Measurements from ENCODE around the gene RPUSD1.

Gene RPUSD1

GRCh38 chr16:766008-766819 is 22.0 kb downstream of the RPUSD1 start:
- no peak overlapping the region for H3K4me3 ChIP-seq (ENCODE audit: low read depth, low read length)
- no peak for TF ChIP-seq CTCF (conservative IDR thresholded peaks at IDR 0.05; ENCODE audit: low read depth, low read length)
- DNase-seq (ENCODE audit: low read depth) = no peak

- DNase-seq (ENCODE audit: low read depth) = no peak
- no peak for TF ChIP-seq CTCF (conservative IDR thresholded peaks at IDR 0.05; ENCODE audit: low read depth, low read length)
- no peak overlapping the region for H3K4me3 ChIP-seq (ENCODE audit: low read depth, low read length)
These were observed 22.7 kb downstream of the RPUSD1 start for GRCh38 chr16:765488-765865.

GRCh38 chr16:764848-765487 is 23.2 kb downstream of the RPUSD1 start:
- DNase-seq (ENCODE audit: low read depth) = no peak
- no peak overlapping the region for H3K4me3 ChIP-seq (ENCODE audit: low read depth, low read length)
- TF ChIP-seq CTCF (conservative IDR thresholded peaks at IDR 0.05; ENCODE audit: low read depth, low read length) = no peak

GRCh38 chr16:764184-764750 is 23.9 kb downstream of the RPUSD1 start:
- no peak overlapping the region for H3K4me3 ChIP-seq (ENCODE audit: low read depth, low read length)
- no peak for DNase-seq (ENCODE audit: low read depth)
- TF ChIP-seq CTCF (conservative IDR thresholded peaks at IDR 0.05; ENCODE audit: low read depth, low read length) = no peak

GRCh38 chr16:763369-764183 is 24.6 kb downstream of the RPUSD1 start:
- no peak overlapping the region for H3K4me3 ChIP-seq (ENCODE audit: low read depth, low read length)
- DNase-seq (ENCODE audit: low read depth) = no peak
- no peak for TF ChIP-seq CTCF (conservative IDR thresholded peaks at IDR 0.05; ENCODE audit: low read depth, low read length)

- H3K4me3 ChIP-seq (ENCODE audit: low read depth, low read length) = no peak overlapping the region
- DNase-seq (ENCODE audit: low read depth) = no peak
- no peak for TF ChIP-seq CTCF (conservative IDR thresholded peaks at IDR 0.05; ENCODE audit: low read depth, low read length)
These were observed 25.4 kb downstream of the RPUSD1 start for GRCh38 chr16:762595-763268.
